ENCODE results near the gene ANGEL1. TPM values are rescaled to one million over a fixed set of nuclear protein-coding genes. Genes with fewer than 3 reads are reported as not detected.

ANGEL1 gene
- 22.2 TPM for total RNA-seq

- DNase-seq (ENCODE audit: low spot score) (peak; percentile 99), ATAC-seq (peak; percentile 91)
These were observed at the start of gene ANGEL1 for GRCh38 chr14:76812422-76813383. Gene ANGEL1 (minus strand): TSS chr14:76812882. CDS start chr14:76812827, 55 bp downstream.

GRCh38 chr14:76861574-76862255 lies 49.0 kb upstream of the ANGEL1 start:
- ATAC-seq, result no peak
- DNase-seq (ENCODE audit: low spot score), result no peak

GRCh38 chr14:76856769-76857168 lies 44.1 kb upstream of the ANGEL1 start:
- no peak for ATAC-seq
- DNase-seq (ENCODE audit: low spot score), result no peak

GRCh38 chr14:76855066-76855465 lies 42.4 kb upstream of the ANGEL1 start:
- DNase-seq (ENCODE audit: low spot score), result no peak
- ATAC-seq, result no peak

- DNase-seq (ENCODE audit: low spot score) (no peak), ATAC-seq (no peak)
These were observed 36.2 kb upstream of the ANGEL1 start for GRCh38 chr14:76848879-76849278.

- no peak for DNase-seq (ENCODE audit: low spot score)
- no peak for ATAC-seq
These were observed 33.8 kb upstream of the ANGEL1 start for GRCh38 chr14:76846331-76847047.

GRCh38 chr14:76844223-76844622 lies 31.5 kb upstream of the ANGEL1 start:
- DNase-seq (ENCODE audit: low spot score) (peak; percentile 56), ATAC-seq (peak; percentile 77)

- DNase-seq (ENCODE audit: low spot score) (no peak), ATAC-seq (no peak)
These were observed 29.7 kb upstream of the ANGEL1 start for GRCh38 chr14:76842414-76842813.

- ATAC-seq (no peak), DNase-seq (ENCODE audit: low spot score) (no peak)
These were observed 24.8 kb upstream of the ANGEL1 start for GRCh38 chr14:76837524-76837923.

- DNase-seq (ENCODE audit: low spot score) (peak; percentile 53), ATAC-seq (no peak)
These were observed 23.4 kb upstream of the ANGEL1 start for GRCh38 chr14:76836029-76836630.

- ATAC-seq (peak; percentile 73), DNase-seq (ENCODE audit: low spot score) (no peak)
These were observed 21.6 kb upstream of the ANGEL1 start for GRCh38 chr14:76834241-76834661.

- DNase-seq (ENCODE audit: low spot score) (no peak), ATAC-seq (peak; percentile 37)
These were observed 20.3 kb upstream of the ANGEL1 start for GRCh38 chr14:76833011-76833410.

GRCh38 chr14:76832503-76832988 lies 19.9 kb upstream of the ANGEL1 start:
- DNase-seq (ENCODE audit: low spot score) (peak; percentile 82), ATAC-seq (peak; percentile 85)

- DNase-seq (ENCODE audit: low spot score) (no peak), ATAC-seq (no peak)
These were observed 17.9 kb upstream of the ANGEL1 start for GRCh38 chr14:76830556-76830955.

- ATAC-seq, result no peak
- DNase-seq (ENCODE audit: low spot score), result no peak
These were observed 17.2 kb upstream of the ANGEL1 start for GRCh38 chr14:76829650-76830421.

GRCh38 chr14:76829013-76829365 lies 16.3 kb upstream of the ANGEL1 start:
- ATAC-seq (no peak), DNase-seq (ENCODE audit: low spot score) (no peak)

GRCh38 chr14:76828339-76829012 lies 15.8 kb upstream of the ANGEL1 start:
- no peak for ATAC-seq
- DNase-seq (ENCODE audit: low spot score), result no peak

GRCh38 chr14:76827696-76828296 lies 15.1 kb upstream of the ANGEL1 start:
- ATAC-seq (no peak), DNase-seq (ENCODE audit: low spot score) (no peak)

GRCh38 chr14:76826122-76826521 lies 13.4 kb upstream of the ANGEL1 start, which contains the start of gene LRRC74A:
Gene LRRC74A (plus strand): TSS chr14:76826408. CDS start chr14:76826698, 290 bp downstream.
- DNase-seq (ENCODE audit: low spot score) (no peak), ATAC-seq (no peak)

All from left lobe of liver (tissue), 2 donors.